Pancreas (tissue), 10 donors: ENCODE results near the gene COG3. TPM values are rescaled to one million over a fixed set of nuclear protein-coding genes. Genes with fewer than 3 reads are reported as not detected.

Source experiments
- ATAC-seq, 4 donors: fragments of 200-7000 bp; cut with Tn5 transposase; one replicate each; pipeline versions ENCODE4 v1.8.0 to v1.9.1; 2020; ENCODE audit warnings: mild to moderate bottlenecking in 4 of 4, moderate library complexity in 4 of 4
- DNase-seq, 6 donors: peaks; one replicate each; pipeline ENCODE4 v3.0.0-alpha.2; 2020
- FAIRE-seq: peaks from 2 replicates; lab custom pipeline; 2012; peaks lifted over from hg19 to GRCh38; lab: Jason Lieb, UNC
- H3K27ac ChIP-seq, 4 donors: fragments of 200-600 bp; sonication (generic); 1 replicate in 3 of 4; 2 replicates in 1 of 4; pipeline versions ENCODE4 v1.5.0 to v1.8.0; 2020
- H3K27me3 ChIP-seq, 4 donors: fragments of 200-600 bp; one replicate each; pipeline ENCODE4 v1.8.0; 2021
- H3K36me3 ChIP-seq, 3 donors: fragments of 200-600 bp; sonication (generic) in 1 of 3; one replicate each; pipeline versions ENCODE4 v1.5.0 to v1.8.0; 2020 to 2021
- H3K4me1 ChIP-seq, 3 donors: fragments of 200-600 bp; one replicate each; pipeline ENCODE4 v1.8.0; 2021
- H3K4me3 ChIP-seq, 4 donors: fragments of 200-600 bp; sonication (generic) in 2 of 4; one replicate each; pipeline versions ENCODE4 v1.5.0 to v1.8.0; 2020 to 2021
- H3K9me3 ChIP-seq, 4 donors: fragments of 200-600 bp; one replicate each; pipeline ENCODE4 v1.8.0; 2021
- WGBS, 2 donors: extraction: QIAGEN DNeasy Blood & Tissue Kit; methylation state at CpG; one replicate each; pipeline ENCODE4 v1.1.7; 2013; 5-methylcytosine and 5-hydroxymethylcytosine counted together
- intact Hi-C, 3 donors: fragments of 100-400 bp; cut with DNase I; formaldehyde crosslinking; loops; one replicate each; pipeline versions ENCODE4 v1.11.1 to v1.14.2; 2022
- polyA plus RNA-seq, 2 donors: library from polyadenylated mRNA; stranded (reverse); fragments of 200-250 nt; gene quantifications; one replicate each; pipeline ENCODE4 v1.2.3, GENCODE V29; 2013
- total RNA-seq, 6 donors: library from RNA; stranded (reverse); fragmentation: NEBNext Ultra II Directional in 4 of 6; extraction: Animal tissue kit (Norgen Biotek cat#: 25700) in 4 of 6; gene quantifications; one replicate each; pipeline versions ENCODE4 v1.2.1 to v1.2.4, GENCODE V29; 2021 to 2023
- TF ChIP-seq, protein P1 (sequence below), 4 donors: fragments of 200-600 bp; sonication (generic) in 3 of 4; IDR thresholded peaks; one replicate each; pipeline versions ENCODE4 v1.5.0 to v1.8.0; 2021; ENCODE audit warnings: antibody characterized with exemption in 4 of 4
- donor health status: healthy with polysubstance abuse.
- donor health status: DM: no; HTN: no; CAD: no; lungs with moderate emphysema.
- donor health status: DM: no; HTN: no; CAD: no.
- donor health status: control.
- donor health status: control.
- donor health status: Bipolar disorder and iron deficiency.
- donor health status: DM: yes; HTN: yes; CAD: no.
- donor health status: DM: no; HTN: no; CAD: no.
- donor health status: DM: no; HTN: no; CAD: no.
- donor health status: DM: yes; HTN: yes; CAD: no.

Gene COG3
- total and polyA plus RNA-seq, 8 donors = 15.0 to 19.9 (median 18.7) TPM

DNA sequence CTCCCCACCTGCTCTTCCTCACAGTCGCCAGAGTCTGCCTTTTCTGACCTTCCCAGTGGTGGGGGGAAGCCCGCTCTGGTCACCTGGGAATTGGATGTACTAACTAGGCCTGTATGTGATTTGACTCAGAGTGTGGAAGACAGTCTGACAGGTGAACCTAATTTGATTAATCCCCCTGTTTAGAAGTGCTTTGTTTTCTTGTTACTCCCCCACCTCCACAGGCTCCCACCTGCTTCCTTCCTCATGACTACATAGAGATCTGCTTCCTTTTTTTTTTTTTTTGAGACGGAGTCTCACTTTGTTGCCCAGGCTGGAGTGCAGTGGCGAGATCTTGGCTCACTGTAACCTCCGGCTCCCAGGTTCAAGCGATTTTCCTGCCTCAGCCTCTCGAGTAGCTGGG, 44.0 kb downstream of the COG3 start:
- peaks cover 4 to 55% (median 43%) of the 10 kb centered on the region in 3 donors for H3K36me3 ChIP-seq
- FAIRE-seq (no peak), DNase-seq (no peak), ATAC-seq (no peak)
- TF ChIP-seq, protein P1, sequence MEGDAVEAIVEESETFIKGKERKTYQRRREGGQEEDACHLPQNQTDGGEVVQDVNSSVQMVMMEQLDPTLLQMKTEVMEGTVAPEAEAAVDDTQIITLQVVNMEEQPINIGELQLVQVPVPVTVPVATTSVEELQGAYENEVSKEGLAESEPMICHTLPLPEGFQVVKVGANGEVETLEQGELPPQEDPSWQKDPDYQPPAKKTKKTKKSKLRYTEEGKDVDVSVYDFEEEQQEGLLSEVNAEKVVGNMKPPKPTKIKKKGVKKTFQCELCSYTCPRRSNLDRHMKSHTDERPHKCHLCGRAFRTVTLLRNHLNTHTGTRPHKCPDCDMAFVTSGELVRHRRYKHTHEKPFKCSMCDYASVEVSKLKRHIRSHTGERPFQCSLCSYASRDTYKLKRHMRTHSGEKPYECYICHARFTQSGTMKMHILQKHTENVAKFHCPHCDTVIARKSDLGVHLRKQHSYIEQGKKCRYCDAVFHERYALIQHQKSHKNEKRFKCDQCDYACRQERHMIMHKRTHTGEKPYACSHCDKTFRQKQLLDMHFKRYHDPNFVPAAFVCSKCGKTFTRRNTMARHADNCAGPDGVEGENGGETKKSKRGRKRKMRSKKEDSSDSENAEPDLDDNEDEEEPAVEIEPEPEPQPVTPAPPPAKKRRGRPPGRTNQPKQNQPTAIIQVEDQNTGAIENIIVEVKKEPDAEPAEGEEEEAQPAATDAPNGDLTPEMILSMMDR (IDR thresholded peaks at IDR 0.05) = no peak
- WGBS, 2 donors = 88 to 90% methylated on average over 7 of the region's 7 CpGs
- no peak overlapping the region for H3K27ac ChIP-seq
- H3K27me3 ChIP-seq = no peaks in the 10 kb centered on the region
- no peaks in the 10 kb centered on the region for H3K9me3 ChIP-seq
- intact Hi-C loops = loop anchor here in 1 of 3 donors (10.0 kb wide), 1 partner anchor 134 kb away; no protein-coding TSS in a partner anchor
- no peak overlapping the region for H3K4me3 ChIP-seq
- no peaks in the 10 kb centered on the region for H3K4me1 ChIP-seq

DNA sequence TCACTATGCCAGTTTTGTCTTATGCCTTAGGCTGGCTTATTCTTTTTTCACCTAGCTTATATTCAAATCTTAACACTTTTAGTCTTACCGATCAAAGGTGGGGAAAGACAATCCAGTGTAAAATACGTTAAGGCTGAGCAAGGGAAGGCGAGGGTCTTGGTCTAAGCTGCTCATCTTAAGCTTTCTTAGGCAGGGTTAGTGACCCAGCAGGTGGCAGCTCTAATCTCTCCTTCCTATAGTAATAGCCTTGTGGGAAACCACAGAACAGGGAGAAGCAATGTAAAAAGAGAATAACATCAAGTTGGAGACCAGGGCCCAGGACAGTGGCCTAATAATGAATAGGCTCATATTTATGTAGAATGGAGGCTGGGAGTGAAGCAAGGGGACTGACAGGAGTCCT, 45.9 kb downstream of the COG3 start:
- Histone ChIP-seq H3K27ac (no peak overlapping the region), H3K9me3 (no peaks in the 10 kb centered on the region), H3K27me3 (no peaks in the 10 kb centered on the region), H3K4me3 (no peak overlapping the region), H3K36me3 (peaks cover 0 to 48% (median 27%) of the 10 kb centered on the region in 3 donors), H3K4me1 (no peaks in the 10 kb centered on the region)
- intact Hi-C loops = no loop called here
- no peak for ATAC-seq
- TF ChIP-seq, protein P1 (IDR thresholded peaks at IDR 0.05) = no peak
- WGBS, 2 donors = 90 to 93% methylated on average over 3 of the region's 3 CpGs
- no peak for DNase-seq
- FAIRE-seq = no peak

DNA sequence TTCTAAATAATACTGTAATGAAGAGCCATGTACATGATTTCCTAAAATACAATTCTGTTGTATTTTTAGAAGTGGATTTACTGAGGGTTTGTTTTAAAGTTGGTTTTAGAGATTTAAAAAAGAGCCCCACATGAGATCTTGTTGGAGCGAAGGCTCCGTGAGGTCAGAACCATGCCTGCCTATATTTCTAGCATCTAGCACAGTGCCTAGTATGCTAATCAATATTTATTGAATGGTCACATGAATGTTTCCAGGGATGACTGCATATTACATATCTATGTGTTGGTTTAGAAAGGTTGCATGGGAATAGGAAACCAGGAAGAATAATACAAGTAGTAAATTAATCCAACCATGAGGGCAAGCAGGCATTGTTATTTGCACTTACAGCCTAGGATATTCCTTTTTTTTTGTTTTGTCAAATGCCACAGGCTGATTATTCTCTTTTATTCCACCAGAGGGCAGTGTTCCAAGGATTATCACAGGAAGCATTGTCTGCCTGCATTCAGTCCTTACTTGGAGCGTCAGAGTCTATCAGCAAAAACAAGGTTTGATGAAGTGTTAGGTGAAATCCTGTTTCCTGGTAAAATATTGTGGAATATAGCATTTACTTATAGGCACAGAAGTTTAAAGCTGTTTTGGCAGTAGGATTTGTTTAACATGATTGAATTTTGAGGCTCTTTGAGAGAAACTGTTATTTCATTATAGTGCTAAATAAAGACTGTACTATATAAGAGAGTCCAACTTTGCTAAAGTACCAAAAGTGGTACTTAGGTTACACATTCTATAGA, 46.8 kb downstream of the COG3 start:
- ATAC-seq = peak; percentile 67 to 95 (median 89)

DNA sequence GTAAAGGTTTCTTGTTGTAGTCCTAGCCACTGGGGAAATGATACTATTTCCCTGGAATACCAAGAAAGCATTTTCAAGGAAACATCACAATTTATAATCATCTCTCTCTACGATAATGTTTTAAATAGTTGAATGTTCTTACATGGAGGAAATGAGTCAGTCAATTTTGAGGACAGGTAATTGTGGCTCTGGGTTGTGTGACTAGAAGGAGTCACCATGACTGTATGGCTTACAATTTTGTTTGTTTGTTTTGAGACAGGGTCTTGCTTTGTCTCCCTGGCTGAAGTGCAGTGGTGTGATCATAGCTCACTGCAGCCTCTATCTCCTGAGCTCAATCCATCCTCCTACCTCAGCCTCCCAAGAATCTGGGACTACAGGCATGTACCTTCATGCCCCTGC, 47.4 kb downstream of the COG3 start:
- TF ChIP-seq, protein P1 (IDR thresholded peaks at IDR 0.05) = no peak
- Histone ChIP-seq H3K36me3 (peaks cover 0 to 46% (median 30%) of the 10 kb centered on the region in 3 donors), H3K27me3 (no peaks in the 10 kb centered on the region), H3K4me1 (no peaks in the 10 kb centered on the region), H3K9me3 (no peaks in the 10 kb centered on the region), H3K27ac (no peak overlapping the region), H3K4me3 (no peak overlapping the region)
- DNase-seq = no peak
- intact Hi-C loops = no loop called here
- WGBS, 2 donors = 64 to 78% methylated on average over 1 of the region's 1 CpG
- no peak for FAIRE-seq
- ATAC-seq = no peak

More for the DNA sequence above, 46.8 kb downstream of the COG3 start:
- no peaks in the 10 kb centered on the region for H3K9me3 ChIP-seq
- FAIRE-seq = peak; percentile 87
- H3K4me1 ChIP-seq = no peaks in the 10 kb centered on the region
- H3K4me3 ChIP-seq = no peak overlapping the region
- WGBS, 2 donors = 59 to 62% methylated on average over 3 of the region's 3 CpGs
- intact Hi-C loops = no loop called here
- TF ChIP-seq, protein P1 (IDR thresholded peaks at IDR 0.05) = peak; percentile 80 to 89 (median 84)
- no peaks in the 10 kb centered on the region for H3K27me3 ChIP-seq
- H3K36me3 ChIP-seq = peaks cover 0 to 47% (median 25%) of the 10 kb centered on the region in 3 donors
- no peak overlapping the region for H3K27ac ChIP-seq
- peak in 1 of 6 donors; percentile 24 for DNase-seq

DNA sequence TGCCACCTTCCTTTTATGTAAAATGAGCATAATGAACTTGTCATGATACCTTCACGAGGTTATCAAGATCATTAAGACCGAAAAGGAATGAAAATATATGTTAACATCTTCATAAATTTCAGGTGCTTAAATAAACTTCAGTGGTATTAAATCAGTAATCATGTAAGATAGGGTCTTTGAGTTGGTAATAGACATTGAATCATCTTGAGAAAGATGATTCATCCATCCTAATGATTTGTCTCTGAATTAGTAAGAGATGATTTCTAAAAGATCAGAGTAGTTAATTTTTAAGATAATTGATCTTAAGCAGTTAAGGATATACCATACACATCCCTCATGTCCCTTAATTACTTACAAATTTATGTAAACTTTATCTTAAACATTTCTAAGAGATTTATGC, 52.0 kb downstream of the COG3 start:
- WGBS, 2 donors = 72 to 77% methylated on average over 2 of the region's 2 CpGs
- intact Hi-C loops = no loop called here
- ATAC-seq (no peak), FAIRE-seq (no peak), DNase-seq (no peak)
- no peak overlapping the region for H3K27ac ChIP-seq
- no peak overlapping the region for H3K4me3 ChIP-seq
- no peaks in the 10 kb centered on the region for H3K27me3 ChIP-seq
- no peaks in the 10 kb centered on the region for H3K4me1 ChIP-seq
- TF ChIP-seq, protein P1 (IDR thresholded peaks at IDR 0.05) = no peak
- H3K9me3 ChIP-seq = no peaks in the 10 kb centered on the region
- H3K36me3 ChIP-seq = peaks cover 0 to 56% (median 36%) of the 10 kb centered on the region in 3 donors
